Stimulated activated CD8-positive, alpha-beta memory T cell treated with anti-CD3 and anti-CD28 coated beads, Interleukin-7, amount 100 ng/mL, for 1 hour (primary cell): ENCODE measurements around the gene NMUR2.

Experiments used
- DNase-seq, 2 donors: peaks; one replicate each; pipeline ENCODE4 v3.0.0-alpha.2; 2020; ENCODE audit warnings: low read depth in 2 of 2

The NMUR2 gene, protein sequence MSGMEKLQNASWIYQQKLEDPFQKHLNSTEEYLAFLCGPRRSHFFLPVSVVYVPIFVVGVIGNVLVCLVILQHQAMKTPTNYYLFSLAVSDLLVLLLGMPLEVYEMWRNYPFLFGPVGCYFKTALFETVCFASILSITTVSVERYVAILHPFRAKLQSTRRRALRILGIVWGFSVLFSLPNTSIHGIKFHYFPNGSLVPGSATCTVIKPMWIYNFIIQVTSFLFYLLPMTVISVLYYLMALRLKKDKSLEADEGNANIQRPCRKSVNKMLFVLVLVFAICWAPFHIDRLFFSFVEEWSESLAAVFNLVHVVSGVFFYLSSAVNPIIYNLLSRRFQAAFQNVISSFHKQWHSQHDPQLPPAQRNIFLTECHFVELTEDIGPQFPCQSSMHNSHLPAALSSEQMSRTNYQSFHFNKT

DNA sequence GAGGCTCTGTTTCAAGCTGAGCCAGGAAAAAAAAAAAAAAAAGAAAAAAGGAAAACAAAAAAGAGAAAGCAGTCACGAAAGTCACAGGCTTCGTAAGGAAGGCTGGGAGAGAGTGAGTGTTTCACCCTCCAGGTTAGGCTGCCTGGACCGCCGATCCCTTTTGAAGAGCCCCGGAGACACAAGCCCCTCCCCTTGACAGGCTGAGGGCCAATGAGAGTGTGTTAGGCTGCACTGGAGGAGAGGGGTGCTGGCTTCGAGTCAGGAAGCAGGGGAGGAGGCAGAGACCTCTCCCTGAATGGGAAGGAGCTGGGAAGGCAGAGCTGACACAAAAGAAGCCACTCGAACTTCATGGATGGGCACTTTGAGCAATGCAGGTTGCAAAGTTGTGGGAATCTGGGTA is at the start of gene NMUR2:
NMUR2 (minus strand) TSS at position 135 of the 400 bp plus-strand sequence. CDS start 166 bp downstream, outside the sequence.
- DNase-seq = no peak

DNA sequence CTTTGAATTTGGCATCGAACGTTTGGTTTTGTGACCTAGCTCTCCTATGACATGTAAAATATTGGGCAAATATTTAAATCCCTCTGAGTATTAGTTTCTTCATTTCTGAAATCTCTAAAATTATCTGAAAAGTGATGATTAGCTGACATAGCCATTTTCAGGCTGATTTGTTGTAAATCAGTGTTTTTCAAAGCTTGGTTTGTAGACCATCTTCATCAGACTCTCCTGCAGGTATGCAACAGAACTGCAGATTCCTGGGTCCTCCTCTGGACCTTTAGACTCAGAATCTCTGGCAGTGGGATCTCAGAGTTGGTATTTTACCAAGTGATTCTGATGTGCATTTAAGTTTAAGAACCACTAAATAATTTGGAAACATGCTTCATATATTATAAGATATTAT is 38.9 kb upstream of the NMUR2 start:
- DNase-seq = no peak

DNA sequence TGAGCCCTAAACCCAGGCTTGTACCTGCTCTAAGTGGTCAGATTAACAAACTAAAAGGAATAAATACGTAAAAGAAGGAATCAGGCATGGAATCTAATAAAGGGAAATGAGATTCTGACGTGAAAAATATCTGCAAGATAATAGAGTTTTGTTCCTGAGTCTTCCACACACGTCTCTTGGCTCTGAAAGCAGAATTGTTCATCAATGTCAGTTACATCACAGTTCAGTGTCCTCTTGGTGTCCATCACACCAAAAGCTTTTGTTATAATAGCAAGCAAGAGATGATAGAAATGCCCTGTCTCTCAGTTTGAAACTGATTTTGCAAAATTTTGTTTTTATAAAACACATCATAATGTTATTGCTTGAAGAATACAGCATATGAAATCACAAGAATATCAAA is 34.7 kb upstream of the NMUR2 start:
- no peak for DNase-seq

DNA sequence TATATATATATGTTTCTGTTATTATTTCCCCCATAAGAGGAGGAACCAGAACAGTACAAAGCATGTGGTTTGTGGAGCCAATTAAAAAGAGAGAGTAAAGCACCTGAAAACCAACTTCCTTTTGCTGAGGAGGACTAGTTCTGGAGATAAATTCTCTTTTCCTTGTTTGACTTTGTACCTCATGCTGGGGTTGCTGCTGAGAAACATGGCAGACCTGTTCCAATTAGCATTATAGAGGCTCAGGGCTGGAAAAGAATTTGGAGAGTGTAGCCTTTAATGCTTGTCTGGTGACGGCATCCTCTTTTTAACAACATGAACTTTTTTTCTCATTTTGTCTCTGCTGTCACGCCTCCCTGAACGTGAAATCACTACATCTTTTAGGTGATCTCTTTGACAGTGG is 32.8 kb upstream of the NMUR2 start:
- no peak for DNase-seq

DNA sequence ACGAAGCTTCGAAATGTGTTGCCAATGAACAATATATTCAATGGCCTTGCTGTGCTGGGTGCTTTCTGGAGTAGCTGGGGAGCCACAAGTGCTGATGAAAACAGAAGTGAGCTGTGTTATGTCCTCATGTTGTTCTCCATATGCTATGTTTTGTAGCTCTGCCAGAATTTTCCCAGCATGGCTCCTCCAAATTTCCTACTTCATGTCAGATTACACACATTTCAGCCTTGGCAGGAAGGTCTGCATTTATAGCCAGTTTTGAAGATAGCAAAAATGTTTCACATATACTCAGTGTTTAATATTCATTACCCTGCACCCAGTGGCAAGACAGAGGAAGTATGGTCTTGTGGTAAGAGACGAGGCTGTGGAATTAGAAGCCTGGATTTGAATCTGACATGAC is 22.6 kb upstream of the NMUR2 start:
- no peak for DNase-seq

DNA sequence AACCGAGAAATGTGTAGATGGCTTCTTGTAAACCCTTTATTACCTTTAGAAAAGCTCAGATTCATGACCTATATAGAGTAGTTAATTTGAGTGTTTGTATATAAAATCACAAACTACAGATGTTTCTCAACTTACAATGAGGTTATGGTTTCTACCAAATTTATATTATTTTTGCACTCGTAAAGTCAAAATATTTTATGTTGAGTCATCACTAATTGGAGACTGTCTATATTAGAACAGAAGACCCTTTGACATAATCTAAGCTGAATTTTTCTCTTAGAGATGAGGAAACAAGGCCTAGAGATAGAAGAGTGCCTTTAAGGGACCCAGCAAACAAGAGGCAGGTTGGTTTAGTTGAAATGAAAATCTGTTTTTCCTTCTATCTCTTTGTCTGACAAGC is 20.0 kb upstream of the NMUR2 start:
- DNase-seq = no peak

DNA sequence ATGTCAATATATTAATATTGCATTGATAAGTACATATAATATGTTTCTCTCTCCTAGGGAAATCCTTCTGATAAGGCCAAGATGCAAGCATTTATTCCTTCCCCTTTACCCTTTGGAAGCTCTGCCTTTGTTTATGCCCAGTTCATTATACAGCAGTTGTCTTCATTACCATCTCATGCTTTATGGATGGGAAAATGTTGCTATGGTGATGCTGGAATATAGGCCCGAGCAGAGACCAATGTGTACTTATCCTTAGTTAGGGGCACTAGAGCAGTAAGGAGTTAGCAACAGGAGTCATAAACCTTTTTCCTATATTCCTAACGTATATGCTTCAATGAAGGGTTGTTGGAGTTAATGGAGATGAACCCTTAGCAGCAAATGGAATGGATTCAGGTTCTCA is 19.4 kb upstream of the NMUR2 start:
- DNase-seq = no peak

DNA sequence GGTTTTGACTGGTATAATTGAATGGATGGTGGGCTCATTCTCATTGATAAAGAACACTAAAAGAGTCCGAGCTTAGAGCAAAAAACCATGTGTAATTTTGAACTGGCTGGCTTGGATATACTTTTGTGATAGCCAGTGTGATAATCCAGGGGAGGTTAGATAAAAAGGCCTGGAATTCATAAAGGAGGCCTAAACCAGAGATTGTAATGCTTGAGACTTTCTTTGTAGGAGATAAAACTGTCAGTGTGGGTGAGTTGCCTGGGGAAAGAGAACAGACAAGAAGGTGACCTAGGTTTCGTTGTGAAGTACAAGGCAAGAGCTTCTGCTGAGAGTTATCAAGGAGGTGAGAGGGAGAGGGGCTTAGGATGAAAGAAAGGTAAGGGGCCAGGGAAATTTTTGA is 17.0 kb upstream of the NMUR2 start:
- no peak for DNase-seq

DNA sequence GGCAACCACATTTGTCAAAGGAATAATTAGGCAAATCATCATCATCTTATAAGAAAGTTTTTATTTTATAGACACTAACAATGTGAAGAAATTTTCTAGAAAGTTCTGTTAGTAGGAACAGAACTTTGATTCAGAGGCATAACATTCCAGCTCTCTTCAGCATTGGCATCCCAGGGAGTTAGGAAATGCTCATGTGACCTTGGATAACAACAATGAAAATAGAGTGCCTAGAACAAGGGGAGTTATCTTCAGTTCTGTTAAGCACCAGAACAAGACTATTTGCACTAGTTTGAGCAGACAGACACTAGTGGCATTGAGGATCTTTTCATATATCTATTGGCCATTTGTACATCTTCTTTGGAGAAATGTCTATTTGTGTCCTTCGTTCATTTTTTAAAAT is 7.0 kb upstream of the NMUR2 start:
- no peak for DNase-seq

DNA sequence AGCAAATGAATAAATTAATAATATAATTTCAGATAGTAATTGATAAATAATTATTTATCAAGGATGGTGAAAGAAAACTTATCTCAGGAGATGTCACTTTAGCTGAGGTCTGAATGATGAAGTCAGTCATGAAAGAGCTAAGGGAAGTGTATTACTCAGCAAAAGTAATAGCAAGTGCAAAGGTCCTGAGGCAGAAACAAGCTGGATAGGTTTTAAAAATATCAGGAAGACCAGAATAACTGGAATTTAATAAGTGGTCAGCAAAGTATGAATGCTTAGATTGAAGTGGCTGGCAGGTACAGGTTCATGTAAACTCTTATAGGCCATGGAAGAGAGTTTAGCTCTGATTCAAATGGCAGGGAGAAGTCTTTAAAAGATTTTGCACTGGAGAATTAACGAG is 1.0 kb upstream of the NMUR2 start:
- no peak for DNase-seq

DNA sequence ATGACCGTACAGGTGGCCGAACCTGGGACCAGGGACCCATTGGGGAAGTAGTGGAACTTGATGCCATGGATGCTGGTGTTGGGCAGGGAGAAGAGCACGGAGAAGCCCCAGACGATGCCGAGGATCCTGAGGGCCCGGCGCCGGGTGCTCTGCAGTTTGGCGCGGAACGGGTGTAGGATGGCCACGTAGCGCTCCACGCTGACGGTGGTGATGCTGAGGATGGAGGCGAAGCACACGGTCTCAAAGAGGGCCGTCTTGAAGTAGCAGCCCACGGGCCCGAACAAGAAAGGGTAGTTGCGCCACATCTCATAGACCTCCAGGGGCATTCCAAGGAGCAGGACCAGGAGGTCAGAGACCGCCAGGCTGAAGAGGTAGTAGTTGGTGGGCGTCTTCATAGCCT is 585 bp downstream of the NMUR2 start:
- DNase-seq = no peak

DNA sequence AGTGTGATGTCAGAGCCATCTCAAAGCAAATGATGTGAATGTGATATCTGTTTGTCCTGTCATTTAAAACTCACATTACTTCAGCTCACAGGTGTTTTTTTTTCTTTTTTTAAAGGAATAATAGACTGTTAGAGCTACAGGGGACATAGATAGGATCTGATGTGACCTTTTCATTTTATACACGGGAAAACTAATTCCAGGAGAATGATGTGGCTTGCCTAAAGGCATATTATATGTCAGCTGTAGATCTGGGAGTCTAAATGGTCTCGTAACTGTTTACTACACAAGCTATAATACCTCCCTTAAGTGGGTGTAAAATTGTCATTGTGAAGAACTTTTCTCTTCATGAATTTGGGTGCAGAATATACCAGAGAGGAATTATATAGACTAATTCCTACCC is 2.0 kb downstream of the NMUR2 start:
- no peak for DNase-seq

DNA sequence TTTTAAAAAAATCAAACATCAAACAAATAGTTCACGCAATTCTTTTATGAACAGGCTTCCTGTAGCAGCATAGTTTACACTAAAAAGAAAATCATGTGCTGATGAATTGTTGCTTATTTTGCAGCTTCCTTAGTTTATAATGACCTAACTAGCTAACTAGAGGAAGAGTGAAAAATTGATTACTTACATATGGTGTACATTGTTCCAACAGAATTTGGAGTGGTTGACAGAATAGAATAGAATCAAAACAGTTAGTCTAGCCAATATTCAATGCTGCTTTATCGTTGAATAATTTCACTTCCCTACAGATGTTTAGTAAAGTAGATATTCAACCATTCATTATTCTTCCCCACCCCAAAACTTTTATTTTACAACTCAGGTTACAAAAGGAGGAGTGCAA is 4.2 kb downstream of the NMUR2 start:
- DNase-seq = no peak

DNA sequence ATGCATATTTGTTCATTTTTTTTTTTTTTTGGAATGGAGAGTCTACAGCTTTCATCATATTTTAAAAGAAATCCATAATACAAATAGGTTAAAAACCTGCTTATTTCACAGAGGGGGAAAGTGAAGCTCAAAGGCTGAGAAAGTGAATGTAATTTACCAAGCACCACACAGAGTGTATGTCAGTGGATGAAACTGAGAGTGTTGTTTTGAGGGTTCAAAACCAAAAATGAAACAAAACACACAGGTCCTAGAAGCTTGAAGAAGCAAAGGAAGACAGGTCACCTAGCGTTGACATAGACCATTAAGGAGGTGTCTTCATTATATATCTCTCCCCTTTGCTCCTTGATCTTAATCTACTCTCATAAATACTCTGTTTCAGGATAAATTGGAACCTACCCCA is 7.5 kb downstream of the NMUR2 start:
- DNase-seq = no peak

DNA sequence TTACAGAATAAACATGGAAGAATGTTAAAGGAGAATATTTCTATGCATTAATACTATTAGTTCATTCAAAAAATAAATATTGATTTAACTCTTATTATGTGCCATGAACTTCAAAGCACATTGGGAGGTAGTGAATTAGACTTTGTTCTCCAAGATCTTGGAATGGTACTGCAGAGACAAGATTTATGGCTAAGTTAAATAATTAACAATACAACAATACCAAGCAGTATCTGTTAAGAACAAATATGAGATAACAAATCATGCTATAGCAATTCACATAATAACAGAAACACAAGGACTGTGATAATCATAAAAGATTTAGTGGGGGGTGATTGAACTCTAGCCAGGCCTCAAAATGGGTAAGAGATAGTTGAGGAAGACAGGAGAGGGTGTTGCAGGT is 11.6 kb downstream of the NMUR2 start:
- DNase-seq = no peak

DNA sequence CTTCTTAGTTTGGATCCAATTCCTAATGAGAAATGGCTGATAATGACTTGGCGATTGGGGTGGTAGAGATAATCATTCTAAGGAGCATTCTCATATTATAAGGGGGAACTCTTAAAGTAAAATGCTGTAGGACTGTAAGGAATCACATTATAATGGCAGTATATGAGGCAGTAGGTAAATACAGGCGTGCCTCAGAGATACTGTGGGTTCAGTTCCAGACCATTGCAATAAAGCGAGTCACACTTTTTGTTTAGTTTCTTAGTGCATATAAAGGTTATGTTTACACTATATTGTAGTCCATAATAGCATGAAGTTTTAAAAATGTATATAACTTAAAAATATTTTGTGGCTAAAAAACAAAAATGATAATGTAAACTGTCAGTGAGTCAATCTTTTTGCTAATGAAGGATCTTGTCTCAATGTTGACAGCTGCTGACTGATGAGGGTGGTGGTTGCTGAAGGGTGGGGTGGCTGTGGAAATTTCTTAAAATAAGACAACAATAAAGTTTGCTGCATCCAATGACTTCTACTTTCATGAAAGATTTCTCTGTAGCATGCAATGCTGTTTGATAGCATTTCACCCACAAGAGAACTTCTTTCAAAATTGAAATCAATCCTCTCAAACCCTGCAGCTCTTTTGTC is 15.8 kb downstream of the NMUR2 start:
- DNase-seq = no peak

DNA sequence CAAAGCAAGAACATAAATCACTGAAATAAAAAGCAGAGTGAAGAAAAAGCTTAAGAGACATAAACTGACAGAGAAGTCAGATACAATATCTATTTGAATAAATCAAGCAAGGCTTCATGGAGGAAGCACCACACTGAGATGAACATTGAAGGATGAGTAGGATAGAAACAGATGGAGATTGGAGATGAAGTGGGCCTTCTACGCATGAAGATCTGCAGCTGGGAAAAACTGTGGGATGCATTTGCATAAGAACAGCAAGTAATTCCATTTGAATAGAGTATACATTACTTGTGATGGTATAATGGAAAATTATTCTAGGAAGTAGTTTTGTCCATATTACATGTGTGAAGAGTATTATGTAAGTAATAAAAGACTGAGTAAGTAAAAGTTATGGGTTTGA is 16.5 kb downstream of the NMUR2 start:
- no peak for DNase-seq

DNA sequence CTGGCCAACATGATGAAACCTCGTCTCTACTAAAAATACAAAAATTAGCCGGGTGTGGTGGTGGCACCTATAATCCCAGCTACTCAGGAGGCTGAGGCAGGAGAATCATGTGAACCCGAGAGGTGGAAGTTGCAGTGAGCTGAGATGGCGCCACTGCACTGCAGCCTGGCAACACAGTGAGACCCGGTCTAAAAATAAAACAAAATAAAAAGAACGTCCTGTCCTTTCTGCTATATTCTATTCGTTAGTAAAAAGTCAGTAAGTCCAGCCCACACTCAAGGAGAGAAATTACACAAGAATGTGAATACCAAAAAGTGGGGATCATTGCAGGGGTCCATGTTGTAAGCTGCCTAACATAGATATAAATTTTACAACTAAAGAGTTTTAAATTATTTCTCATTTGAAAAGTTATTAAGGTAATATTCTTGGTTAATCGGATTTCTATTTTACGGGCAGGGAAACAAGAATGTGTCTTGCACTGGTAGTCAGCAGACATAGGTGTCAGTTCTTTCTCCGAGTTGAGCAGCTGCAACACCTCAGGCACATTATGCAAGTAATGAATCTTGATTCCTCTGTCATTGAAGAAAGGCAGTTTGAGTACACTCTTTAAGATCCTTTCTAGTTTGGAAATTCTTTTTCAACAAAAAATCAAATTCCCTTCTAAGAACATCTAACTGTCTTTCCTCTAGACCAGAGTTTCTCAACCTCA is 24.5 kb downstream of the NMUR2 start:
- no peak for DNase-seq

DNA sequence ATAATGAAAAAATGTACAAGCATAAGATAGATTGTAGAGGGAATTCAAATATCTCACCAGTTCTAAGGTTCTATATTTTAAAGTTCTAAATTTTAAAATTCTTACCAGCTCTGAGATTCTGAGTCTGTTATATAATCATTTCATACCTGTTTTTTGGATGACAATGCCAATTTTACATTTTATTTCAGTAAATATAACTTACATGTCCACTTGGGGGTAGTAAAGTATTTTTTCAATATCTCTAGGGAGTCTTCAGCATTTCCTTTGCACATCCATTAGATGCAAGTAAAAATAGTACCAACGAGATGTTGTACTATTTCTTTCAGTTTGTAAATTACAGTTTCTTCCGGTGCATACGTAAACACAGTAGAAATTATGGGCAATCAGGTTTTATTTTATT is 25.7 kb downstream of the NMUR2 start:
- no peak for DNase-seq

DNA sequence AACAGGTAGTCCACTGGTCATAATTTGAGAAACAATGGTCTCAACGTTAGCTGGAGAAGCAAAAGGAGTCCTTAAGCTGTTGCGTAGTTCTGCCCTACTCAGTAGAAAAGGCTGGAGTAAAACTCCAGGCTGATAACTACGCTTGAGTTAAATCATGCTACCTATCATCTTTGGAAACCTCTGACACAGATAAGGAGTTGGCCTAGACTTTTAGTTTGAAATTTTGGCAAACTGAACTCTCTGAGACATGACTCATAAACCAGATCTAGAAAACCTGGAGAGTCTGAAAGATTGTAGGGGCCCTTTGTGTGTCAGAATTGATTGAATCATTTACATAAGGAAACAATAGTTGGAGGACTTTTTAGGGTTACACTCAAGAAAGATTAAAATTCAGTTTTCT is 26.3 kb downstream of the NMUR2 start:
- no peak for DNase-seq

DNA sequence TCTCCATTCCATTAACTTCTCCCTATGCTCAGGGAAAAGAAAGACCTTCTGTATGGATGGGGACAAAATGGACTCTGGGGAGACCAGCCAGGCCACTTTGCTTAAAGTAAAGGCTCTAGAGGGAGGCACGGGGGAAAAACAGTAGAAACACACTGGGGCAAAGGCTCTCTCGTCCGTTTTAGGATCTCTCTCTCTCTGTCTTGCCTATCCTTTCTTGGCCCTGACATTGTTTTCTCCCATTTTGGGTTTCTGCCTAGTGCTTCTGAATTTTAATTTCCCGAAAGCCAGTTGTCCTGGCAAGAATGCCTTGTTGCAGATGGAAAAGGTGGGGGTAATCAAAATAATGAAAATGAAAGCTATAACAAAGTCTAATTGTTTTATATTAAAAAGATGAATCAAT is 28.2 kb downstream of the NMUR2 start:
- no peak for DNase-seq

DNA sequence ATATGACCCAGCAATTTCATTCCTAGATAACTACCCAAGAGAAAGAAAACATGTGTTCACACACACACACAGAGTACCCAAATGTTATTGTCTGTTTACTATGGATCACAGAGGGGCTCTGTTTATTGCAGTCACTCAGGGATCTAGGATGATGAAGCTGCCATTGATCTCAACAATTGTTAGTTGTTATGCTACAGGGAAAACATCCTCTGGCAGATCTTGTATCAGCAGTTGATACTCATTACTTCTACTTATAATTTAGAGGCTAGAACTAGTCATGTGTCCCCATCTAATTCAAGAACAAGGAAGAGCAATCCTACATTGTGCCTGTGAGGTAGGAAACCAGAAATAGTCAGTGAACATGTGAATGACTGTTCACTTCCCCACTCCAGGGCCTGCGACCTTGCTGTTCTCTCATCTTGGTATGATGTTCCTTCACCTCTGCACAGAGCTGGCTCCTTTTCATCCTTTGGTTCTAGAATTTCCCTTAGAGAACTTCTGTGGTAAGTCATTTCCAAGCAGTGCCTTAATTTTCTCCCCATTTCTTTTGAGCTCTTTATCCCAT is 30.3 kb downstream of the NMUR2 start:
- no peak for DNase-seq

DNA sequence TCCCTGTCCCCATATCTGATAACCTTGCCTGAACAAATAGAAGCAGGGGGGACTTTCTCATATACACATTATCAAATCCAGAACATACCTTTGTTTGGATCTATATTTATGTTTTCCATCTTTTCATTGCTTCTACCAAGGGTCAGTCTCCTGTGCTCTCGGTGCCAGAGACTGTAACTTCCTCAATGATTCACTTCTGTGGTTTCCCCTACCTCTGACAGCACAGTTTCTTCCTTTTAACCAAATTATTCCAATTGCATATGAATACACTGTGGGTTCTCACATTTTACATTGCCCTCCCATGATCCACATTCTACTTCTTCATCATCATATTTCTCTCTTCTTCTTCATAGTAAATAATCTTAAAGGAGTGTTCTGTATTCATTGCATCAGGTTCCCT is 32.2 kb downstream of the NMUR2 start:
- DNase-seq = no peak
